Measurements from ENCODE around the gene GALNT6.
"Not testable (repeated sequence)": the region's sequence is repeated elsewhere in the genome, so short reads cannot be mapped to it uniquely, and the experiment has no call there.

Gene GALNT6

DNA sequence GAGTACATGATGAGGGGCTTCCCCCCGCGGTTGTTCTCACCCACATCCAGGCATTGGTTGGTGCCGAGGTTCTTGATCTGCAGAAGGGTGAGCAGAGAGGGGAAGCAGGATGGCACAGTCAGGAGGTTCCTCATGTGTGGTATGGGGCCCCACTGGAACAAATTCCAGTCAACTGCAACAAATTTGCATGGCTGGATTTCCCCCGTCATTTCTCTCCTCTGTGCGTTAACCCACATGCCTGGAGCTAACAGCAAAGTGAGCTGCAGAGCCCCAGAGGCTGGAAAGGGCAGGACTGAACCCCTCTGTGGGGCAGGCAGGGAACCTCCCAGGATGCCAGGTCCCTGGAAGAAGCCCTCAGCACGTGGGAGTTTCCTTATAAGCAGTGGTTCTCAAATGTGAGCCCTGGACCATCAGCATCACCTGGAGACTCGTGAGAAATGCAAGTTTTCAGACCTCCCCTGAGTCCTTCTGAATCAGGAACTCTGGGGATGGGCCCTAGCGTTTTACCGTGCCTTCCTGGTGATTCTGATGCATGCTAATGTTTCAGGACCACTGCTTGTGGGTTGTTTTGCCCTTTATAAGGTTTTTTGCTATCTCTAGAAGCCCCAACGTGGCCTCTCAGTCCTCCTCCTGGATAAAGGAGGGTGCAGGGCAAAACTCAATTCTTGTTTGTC lies 33.7 kb downstream of the GALNT6 start:
- DNase-seq = no peak

DNA sequence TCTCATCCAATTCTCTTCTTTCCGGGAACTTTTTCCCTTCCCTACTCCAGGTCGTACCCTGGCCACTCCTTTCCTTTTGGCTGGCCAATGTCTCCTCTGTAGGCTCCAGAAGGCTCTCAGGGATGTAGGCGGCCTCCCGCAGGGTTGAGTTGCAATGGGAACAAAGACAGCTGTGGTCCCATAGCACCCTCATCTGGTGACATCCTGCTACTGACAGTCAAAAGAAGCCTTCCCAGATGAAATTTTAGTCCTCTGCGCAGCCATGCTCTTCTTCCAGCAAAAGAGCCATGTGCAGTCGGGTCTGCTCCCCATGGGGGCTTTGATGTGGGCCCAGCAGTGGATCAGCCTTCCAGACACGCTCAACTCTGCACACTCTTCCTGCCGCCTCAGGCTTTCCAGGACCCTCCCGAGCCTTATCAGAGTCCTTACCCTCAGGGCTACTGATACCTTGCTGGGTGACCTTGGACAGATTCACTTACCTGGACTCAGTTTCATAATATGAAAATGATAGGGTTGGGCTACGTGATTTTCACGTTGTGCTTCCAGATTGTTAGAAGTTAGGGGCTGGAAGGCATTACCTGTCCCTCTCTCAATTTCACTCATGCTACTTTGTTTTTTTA lies 39.2 kb downstream of the GALNT6 start:
- peak; percentile 15 for DNase-seq

DNA sequence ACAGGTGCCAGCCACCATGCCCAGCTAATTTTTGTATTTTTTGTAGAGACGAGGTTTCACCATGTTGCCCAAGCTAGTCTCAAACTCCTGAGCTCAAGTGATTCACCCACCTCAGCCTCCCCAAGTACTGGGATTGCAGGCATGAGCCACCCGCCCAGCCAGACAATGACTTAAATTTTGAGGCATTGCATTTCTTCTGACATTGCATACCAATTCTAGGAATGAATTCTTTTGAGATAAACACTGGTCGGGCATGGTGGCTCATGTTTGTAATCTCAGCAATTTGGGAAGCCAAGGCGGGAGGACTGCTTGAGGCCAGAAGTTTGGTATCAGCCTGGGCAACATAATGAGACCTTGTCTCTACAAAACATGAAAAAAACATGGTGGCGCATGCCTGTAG lies 42.2 kb downstream of the GALNT6 start:
- no peak for DNase-seq

DNA sequence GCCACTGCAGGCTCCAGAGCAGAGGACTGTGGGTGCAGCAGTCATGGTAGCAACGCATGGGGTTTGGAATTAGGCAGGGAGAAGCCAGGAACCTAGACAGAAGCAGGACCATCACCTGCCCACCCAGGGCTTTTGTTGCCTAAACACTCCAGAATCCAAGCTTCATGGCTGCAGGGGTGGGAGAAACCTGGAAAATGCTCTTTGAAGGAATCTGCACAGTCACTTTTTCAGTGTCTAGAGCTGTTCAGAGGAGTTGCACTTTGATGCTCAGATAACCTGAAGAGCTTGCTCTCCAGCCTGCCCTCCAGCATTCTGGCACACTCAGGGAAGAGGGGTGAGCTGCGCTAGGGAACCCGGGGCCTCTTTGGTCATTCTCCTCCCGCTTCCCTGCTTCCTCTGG lies 43.1 kb downstream of the GALNT6 start:
- no peak for DNase-seq

DNA sequence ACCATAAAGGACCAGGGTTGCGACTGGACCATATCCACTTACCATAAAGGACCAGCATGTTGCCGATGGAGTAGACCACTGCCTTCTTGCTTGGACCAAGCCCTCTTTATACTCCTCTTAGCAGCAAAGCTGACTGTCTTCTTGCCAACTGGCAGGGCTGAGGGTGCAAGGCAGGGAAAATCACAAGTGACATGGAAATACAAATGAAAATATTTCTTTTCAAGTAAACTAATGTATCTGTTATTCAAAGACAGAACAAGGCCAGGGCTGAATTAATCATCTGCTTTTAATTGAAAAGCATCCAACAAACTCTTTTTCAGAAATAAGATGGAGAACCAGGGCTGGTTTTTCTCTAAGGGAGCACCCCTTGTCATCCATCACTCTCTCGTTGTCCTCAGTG lies 44.6 kb downstream of the GALNT6 start, which contains the start of gene CELA1:
CELA1 (minus strand) TSS at position 99 of the 400 bp plus-strand sequence; CDS start at position 58, 41 bp downstream.
- no peak for DNase-seq

DNA sequence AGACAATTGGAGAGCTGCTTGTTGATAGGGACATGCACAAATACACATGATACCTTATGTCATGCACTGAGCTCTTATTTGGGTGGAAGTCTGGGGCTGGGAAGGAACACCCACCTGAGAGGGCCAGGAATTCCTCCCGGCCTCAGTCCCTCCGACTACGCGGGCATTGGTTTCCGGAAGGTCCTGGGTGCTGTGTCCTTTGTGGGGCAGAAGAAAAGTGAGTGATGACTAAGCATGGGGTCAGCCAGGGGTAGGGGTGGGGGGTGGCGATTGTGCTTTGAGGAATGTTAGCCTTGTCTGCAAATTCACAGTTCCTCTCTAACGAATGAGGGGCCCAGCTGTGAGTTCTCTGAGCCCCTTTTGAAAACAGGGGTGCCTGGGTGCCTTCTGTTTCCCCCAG lies 45.5 kb downstream of the GALNT6 start:
- DNase-seq = no peak

DNA sequence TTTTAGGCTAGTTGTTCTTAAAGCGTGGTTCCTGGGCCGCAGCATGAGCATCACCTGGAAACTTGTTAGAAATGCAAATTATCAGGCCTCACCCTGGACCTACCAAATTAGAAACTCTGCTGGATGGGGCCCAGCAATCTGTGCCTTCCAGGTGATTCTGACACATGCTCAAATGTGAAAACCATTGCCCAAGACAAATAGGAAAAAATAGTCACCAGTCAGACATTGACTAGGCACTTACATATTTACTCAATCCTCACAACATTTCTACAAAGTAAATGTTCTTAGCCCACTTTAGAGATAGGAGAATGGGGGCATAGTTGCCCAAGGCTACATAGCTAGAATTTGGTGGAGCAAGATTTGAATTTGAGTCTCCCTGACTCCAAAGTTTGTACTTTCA lies 48.0 kb downstream of the GALNT6 start:
- no peak for DNase-seq

DNA sequence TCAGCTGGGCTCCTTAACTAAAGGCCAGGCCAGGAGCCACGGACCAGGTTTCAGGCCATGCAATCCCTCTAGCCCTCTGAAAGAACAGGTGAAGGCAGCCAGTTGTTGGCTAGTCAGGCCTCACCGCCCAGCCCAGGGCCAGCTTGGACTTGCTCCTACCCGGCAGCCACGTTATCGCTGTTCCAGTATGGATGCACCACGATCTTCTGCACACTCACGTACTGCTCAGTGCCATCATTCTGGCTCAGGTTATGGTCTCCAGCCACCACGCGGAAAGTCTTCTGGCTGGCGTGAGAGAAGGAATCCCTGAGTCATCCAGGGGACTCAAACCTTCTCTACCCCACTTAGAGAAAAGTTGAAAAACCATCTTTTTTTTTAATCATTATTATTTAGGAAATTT lies 48.8 kb downstream of the GALNT6 start:
- DNase-seq = no peak

DNA sequence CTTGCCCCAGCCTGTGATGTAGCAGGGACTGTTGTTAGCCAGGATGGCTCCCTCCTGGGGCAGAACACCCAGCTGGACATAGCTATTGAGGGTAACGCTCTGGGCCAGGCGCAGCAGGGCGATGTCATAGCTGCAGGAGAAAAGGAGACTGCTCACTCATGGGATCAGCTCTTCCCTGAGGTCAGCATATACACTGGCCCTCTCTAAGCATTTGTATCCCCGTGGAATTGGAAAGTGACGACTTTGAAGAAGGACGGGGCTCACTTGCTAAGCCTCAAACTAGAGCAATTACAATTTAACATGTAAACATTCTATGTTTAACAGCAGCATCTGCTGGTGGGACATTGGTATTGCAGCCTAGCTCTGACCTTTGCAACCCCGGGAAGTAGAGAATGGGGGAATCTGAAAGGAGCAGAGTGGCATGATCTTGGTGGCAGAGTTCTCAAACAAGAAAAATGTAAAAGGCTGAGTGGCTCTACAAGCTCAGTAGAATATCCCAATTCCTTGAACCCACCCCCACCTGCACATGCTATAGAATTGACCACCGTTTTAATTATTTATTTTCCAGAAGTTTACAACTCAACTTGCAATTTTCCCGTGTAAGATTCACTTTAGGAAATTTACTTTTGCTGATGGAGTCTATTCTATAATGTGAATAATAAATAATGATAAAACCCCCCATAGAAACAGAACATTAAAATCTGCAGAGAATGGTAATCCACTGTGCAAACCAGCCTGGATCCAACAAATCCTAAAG lies 49.8 kb downstream of the GALNT6 start:
- peak; percentile 50 for DNase-seq

DNA sequence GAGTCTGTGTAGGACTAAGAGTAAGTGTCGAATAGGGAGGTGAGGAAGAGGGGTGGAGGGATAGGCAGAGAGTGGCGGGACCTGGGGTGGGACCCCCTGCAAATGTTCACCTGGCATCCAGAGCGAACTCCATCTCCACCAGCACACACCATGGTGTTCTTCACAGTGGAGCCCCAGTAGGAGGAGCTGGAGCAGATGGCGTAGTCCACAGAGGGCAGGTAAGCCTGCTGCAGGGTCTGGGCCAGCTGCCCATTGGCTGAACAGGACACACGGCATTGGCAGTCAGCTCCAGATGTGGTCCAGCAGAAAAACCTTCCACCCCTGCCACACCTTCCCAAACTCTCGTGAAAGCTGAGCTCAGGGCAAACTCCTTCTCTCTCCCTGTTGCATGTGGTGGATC lies 51.5 kb downstream of the GALNT6 start:
- no peak for DNase-seq

DNA sequence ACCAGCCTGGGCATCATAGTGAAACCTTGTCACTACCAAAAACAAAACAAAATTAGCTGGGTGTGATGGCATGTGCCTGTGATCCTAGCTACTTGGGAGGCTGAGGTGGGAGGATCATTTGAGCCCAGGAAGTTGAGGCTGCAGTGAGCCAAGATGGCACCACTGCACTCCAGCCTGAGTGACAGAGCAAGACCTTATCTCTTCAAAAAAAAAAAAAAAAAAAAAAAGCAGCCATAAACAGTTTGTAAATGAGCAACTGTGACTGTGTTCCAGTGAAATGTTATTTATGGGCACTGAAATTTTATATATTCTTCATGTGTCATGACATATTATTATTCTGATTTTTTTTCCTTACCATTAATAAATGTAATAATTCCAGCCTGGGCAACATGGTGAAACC lies 53.9 kb downstream of the GALNT6 start:
- not testable (repeated sequence) for DNase-seq

DNA sequence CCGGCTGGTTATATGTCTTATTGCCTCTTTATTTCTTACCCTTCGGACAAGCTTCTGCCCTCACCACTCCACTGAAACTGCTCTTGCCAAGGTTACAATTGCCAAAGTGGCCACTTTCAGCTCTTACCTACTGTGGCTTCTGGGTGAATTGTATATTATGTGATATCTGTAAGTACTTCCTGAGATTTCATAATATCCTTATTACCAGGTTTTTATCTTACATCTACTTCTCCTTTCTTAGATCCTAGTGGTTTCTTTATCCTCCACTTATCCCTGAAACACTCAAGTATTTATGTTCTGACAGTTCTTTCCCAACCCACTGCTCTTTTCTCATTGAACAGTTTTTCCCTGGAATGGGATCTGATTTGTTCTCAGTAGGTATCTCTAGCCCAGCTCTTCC lies 55.3 kb downstream of the GALNT6 start:
- no peak for DNase-seq

DNA sequence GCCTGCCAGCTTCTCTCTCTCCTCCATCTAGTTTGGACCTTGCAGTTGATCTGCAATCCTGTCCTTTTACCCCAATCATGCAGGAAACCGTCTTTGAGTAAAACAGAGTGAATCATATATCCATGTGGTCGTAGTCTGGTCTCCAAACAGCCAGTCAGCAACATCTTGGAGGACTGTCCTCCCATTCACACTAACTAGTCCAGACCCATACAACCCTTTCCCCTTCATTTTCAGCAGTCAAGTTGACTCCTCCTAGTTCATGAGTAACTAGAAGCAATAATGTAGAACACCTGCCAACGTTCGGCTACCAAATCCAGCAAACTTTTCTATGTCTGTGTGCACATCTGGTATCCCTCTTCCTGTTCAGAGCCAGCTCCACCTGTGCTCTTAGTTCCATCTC lies 56.4 kb downstream of the GALNT6 start:
- no peak for DNase-seq

DNA sequence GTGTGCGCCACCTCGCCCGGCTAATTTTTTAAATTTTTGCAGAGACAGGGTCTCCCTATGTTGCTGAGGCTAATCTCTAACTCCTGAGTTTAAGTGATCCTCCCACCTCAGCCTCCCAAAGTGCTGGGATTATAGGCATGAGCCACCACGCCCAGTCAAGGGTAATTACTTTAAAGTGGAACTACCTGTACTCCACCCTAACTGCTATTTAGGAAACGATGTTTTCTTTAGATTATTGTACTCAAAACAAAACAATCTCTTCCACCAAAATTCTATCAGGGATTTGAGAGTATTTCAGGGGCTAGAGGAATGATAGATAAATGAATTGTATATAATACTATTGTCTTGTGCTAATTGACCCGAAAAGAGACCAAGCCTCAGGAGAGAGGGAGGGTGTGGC lies 57.7 kb downstream of the GALNT6 start:
- DNase-seq = no peak

DNA sequence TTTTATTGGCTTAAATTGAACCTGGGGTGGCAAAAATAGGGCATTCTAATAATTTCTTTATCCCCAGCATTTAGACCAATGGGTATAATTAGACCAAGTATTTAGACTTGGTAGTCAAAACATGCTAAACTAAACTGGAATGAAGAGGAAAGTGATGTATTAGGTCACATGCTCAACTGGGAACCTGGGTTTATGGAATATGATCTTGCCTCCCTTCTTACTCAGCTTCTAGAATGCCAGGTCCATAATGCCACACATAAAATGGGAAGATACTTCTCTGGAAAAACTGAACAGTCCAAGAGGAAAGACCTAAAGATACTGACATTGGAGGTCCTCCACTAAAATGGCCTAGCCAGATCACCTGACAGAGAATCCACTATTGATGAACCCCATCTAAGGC lies 61.0 kb downstream of the GALNT6 start:
- DNase-seq = no peak

DNA sequence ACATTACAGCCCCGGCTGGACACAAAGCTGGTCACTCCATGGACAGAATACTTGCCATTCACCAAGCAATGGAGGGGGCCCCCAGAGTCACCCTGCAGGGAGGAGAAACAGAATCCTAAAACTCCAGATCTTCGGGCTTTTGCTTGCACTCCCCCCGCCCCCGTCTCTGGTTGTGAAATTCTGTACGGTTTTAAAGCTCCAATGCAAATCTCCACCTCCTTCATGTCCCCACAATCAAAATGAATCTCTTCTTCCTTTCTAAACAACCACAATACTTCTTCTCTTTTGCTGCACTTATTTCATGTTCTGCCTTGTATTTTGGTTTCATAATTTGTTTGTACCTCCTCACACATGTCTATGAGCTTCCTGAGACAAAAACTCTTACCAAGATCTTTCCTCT lies 61.5 kb downstream of the GALNT6 start:
- no peak for DNase-seq

DNA sequence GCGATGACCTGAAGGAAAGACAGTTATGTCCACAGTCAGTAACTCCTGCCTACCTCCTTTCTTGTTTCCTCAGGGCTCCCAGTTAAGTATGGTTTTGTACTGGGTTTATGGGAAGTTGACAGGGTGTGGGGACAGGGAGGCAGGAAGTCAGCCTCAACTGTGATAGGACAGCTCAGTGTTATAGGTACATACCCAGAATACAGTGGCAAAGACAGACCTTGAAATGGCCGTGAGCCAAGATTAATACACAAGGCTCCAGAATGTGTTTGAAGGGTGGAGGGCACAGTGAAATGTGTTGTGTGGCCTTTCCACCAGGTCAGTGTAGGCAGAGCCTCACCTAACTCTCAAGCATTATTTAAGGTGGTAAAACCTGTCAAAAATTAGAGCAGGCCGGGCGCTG lies 62.6 kb downstream of the GALNT6 start:
- DNase-seq = no peak

DNA sequence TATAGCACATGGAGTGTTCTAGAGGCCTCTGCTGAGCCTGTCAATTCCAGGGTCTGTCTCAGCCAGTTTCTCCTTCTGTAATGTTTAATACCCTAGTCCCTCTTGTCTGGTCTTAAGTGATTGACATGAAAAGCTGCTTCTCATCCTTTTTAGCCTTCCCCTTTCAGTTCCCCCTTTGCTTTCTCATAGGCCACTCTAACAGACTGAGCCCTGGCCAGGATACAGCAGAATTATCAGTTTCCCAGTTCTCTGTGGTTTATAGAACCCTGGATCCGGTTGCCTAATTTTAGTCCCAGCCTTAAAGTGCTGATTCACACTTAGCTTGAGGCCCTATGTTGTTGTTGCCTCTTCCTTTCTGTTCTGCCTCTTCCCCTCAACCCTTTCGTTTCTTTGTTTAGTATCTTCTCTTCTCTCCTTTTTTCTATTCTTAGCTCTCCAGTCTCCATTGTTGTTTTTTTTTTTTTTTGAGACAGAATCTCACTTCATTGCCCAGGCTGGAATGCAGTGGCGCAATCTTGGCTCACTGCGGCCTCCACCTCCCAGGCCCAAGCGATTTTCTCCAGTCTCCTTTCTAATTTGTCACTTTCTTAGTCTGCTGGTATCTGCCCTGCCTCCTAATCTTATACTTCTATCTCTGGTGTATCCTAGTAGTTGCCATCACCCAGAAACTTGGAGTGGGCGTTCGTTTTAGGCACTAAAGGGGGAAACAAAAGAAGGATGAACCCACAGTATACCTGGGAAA lies 64.3 kb downstream of the GALNT6 start:
- no peak for DNase-seq

DNA sequence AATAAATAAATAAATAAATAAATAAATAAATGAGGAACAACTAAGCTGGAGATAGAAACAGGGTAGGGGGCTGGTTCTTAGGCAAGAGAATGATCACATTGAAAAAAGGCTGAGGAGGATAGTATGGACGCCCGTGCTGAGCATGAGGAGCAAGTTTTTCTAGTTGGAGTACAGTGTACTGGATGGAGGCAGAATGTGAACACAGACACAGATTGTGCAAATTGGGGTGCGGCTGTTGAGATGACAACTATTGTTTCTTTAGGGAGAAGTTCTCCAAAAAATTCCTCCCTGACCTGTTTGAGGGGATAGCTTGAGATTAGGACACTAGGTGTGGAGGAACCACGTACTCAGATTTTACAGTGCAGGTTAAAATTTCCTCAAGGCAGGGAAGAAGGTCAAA lies 66.3 kb downstream of the GALNT6 start:
- DNase-seq = no peak

DNA sequence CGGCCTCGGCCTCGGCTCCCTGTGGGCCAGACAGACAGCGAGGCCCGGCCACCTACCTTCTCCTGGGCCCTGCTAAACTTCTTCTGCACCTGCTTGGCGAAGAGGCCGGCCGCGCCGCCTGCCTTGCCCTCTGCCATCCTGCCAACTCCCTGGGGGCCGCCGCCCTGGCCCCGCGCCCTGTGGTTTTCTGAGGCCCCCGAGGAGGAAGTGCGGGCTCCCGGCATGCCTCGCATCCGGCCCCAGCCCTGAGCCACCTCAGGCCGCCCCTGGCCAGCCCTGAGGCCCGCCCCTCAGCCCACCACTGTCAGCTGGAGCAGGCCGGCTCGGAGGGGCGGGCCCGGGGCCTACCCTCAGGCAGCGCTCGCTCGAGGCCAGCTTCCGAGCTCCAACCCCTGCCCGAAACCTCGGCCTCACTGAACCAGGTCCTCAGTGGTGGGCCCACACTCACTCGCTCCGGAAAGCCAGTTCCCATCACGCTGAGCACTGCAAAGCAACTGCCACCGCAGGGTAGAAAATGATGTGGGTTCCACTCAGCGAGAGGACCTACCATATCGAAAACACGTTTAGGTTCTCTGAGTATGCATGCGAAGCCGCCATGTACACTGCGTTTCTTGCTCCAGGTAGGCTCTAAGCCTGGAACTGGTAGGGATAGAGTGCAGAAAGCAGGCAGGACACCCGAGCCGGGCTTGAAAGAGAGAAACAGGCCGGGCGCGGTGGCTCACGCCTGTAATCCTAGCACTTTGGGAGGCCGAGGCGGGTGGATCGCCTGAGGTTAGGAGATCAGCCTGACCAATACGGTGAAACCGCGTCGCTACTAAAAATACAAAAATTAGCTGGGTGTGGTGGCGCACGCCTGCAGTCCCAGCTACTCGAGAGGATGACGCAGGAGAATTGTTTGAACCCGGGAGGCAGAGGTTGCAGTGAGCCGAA lies 67.0 kb downstream of the GALNT6 start, which contains the start of gene BIN2:
BIN2 (minus strand) TSS at position 209 of the 930 bp plus-strand sequence; CDS start at position 137, 72 bp downstream.
- peak; percentile 60 for DNase-seq

DNA sequence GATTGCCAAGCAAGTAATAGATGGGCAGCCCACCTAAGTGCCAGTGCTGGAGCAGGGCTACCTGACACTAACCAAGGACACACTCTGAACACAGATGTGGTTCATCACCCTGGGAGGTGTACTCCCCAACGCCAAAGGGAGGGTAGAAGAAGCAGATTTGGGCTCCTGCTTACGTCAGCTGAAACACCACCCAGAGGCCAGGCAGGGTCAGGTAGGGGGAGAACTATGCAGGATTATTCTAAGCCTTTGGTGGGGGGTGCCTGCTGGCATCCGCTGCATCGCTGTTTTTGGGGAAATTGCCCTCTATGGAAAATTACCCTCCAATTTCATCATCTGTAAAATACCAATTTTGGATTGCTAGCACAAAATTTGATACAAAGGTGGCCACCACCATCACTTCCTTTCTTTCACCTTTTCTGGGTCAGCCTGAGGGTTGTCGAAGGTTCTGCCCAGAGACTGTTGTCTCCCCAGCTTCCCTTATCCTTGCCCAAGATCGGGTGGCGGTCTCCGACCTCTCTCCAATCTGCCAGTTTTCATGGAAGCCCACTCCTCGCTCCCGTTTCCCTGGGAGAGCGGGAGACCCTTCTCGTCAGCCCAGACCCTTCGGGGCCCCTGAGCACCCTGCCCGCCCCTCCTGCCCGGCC lies 67.8 kb downstream of the GALNT6 start:
- DNase-seq = peak; percentile 51

DNA sequence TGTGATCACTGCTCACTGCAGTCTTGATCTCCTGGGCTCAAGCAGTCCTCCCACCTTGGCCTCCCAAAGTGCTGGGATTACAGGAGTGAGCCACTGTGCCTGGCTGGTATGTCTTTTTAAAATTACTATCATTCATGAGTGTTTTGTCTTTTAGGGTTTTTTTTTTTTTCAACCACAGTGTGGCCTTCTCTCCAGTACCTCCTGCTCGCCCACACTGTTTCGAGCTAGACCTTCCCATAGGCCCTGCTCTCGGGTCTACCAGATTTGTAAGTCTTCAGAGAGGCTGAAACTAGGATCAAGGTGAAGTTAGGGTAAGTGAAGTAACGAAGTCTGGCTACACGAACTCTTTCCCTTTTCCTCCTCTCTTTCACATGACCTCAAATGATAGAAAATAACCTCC lies 68.8 kb downstream of the GALNT6 start:
- DNase-seq = no peak

Data from T-helper 9 cell (primary cell).